ENCODE results near the gene U2SURP.

Gene U2SURP

GRCh38 chr3:142975316-142975995 is 25.9 kb upstream of the U2SURP start:
- H3K27ac ChIP-seq: no peak overlapping the region
- H3K4me1 ChIP-seq: peaks cover 7% of the 10 kb centered on the region
- H3K27me3 ChIP-seq (ENCODE audit: control insufficient read depth, insufficient read depth, low read length): no peaks in the 10 kb centered on the region
- H2AFZ ChIP-seq: no peak overlapping the region
- H3K9ac ChIP-seq: no peak overlapping the region
- H3K9me3 ChIP-seq (ENCODE audit: control insufficient read depth, low read length): no peaks in the 10 kb centered on the region
- H3K4me3 ChIP-seq (ENCODE audit: low read depth, low read length): no peak overlapping the region
- H3K79me2 ChIP-seq: no peaks in the 10 kb centered on the region
- TF ChIP-seq CTCF (IDR thresholded peaks at IDR 0.05): no peak
- no peak overlapping the region for H3K4me2 ChIP-seq (ENCODE audit: low read length)
- no peaks in the 10 kb centered on the region for H3K36me3 ChIP-seq (ENCODE audit: control insufficient read depth, insufficient read depth, low read length)

GRCh38 chr3:142976621-142977398 is 24.6 kb upstream of the U2SURP start:
- H3K4me1 ChIP-seq: peaks cover 7% of the 10 kb centered on the region
- TF ChIP-seq CTCF (IDR thresholded peaks at IDR 0.05): no peak
- H3K79me2 ChIP-seq: no peaks in the 10 kb centered on the region
- no peaks in the 10 kb centered on the region for H3K9me3 ChIP-seq (ENCODE audit: control insufficient read depth, low read length)
- no peak overlapping the region for H3K27ac ChIP-seq
- H3K9ac ChIP-seq: no peak overlapping the region
- peak overlapping the region; percentile 34 for H2AFZ ChIP-seq
- H3K27me3 ChIP-seq (ENCODE audit: control insufficient read depth, insufficient read depth, low read length): no peaks in the 10 kb centered on the region
- H3K36me3 ChIP-seq (ENCODE audit: control insufficient read depth, insufficient read depth, low read length): no peaks in the 10 kb centered on the region
- H3K4me3 ChIP-seq (ENCODE audit: low read depth, low read length): no peak overlapping the region
- no peak overlapping the region for H3K4me2 ChIP-seq (ENCODE audit: low read length)

- Histone ChIP-seq H3K79me2 (no peaks in the 10 kb centered on the region), H2AFZ (no peak overlapping the region), H3K9ac (no peak overlapping the region), H3K27ac (no peak overlapping the region), H3K4me1 (peaks cover 7% of the 10 kb centered on the region), H3K4me2 (ENCODE audit: low read length) (no peak overlapping the region), H3K4me3 (ENCODE audit: low read depth, low read length) (no peak overlapping the region), H3K36me3 (ENCODE audit: control insufficient read depth, insufficient read depth, low read length) (no peaks in the 10 kb centered on the region), H3K9me3 (ENCODE audit: control insufficient read depth, low read length) (no peaks in the 10 kb centered on the region), H3K27me3 (ENCODE audit: control insufficient read depth, insufficient read depth, low read length) (no peaks in the 10 kb centered on the region)
- TF ChIP-seq CTCF (IDR thresholded peaks at IDR 0.05): no peak
These were observed 24.0 kb upstream of the U2SURP start for GRCh38 chr3:142977399-142977728.

- Histone ChIP-seq H3K4me2 (ENCODE audit: low read length) (no peak overlapping the region), H3K27ac (no peak overlapping the region), H3K4me3 (ENCODE audit: low read depth, low read length) (no peak overlapping the region), H3K27me3 (ENCODE audit: control insufficient read depth, insufficient read depth, low read length) (no peaks in the 10 kb centered on the region), H3K36me3 (ENCODE audit: control insufficient read depth, insufficient read depth, low read length) (no peaks in the 10 kb centered on the region), H2AFZ (no peak overlapping the region), H3K9ac (no peak overlapping the region), H3K79me2 (no peaks in the 10 kb centered on the region), H3K9me3 (ENCODE audit: control insufficient read depth, low read length) (no peaks in the 10 kb centered on the region), H3K4me1 (peaks cover 7% of the 10 kb centered on the region)
- no peak for TF ChIP-seq CTCF (IDR thresholded peaks at IDR 0.05)
These were observed 20.3 kb upstream of the U2SURP start for GRCh38 chr3:142981108-142981507.

Measured in parathyroid adenoma (tissue), 2 donors.